Aorta (tissue), 5 donors: Measurements from ENCODE around the gene HS3ST2. TPM values are rescaled to one million over a fixed set of nuclear protein-coding genes. Genes with fewer than 3 reads are reported as not detected.

Experiments
- ATAC-seq: fragments of 200-7000 bp; cut with Tn5 transposase; one replicate; pipeline ENCODE4 v1.9.1; 2022; ENCODE audit warnings: moderate library complexity; ENCODE audit not compliant: low FRiP score
- DNase-seq, 2 donors: peaks; one replicate each; pipeline ENCODE4 v3.0.0-alpha.2; 2020
- H3K27ac ChIP-seq, 2 donors: one replicate each; pipeline ENCODE4 v1.5.1; 2013; ENCODE audit warnings: low read length in 2 of 2, mild to moderate bottlenecking in 2 of 2, moderate library complexity in 2 of 2, control low read depth in 1 of 2, inconsistent platforms in 1 of 2, low read depth in 1 of 2
- H3K27me3 ChIP-seq, 2 donors: one replicate each; pipeline ENCODE4 v1.6.1; 2013; ENCODE audit warnings: control low read depth in 1 of 2, low read length in 1 of 2, mild to moderate bottlenecking in 1 of 2, moderate library complexity in 1 of 2; ENCODE audit not compliant: insufficient read depth in 2 of 2, control insufficient read depth in 1 of 2
- H3K36me3 ChIP-seq, 2 donors: one replicate each; pipeline ENCODE4 v1.6.1; 2013; ENCODE audit warnings: control low read depth in 1 of 2, low read length in 1 of 2, mild to moderate bottlenecking in 1 of 2; ENCODE audit not compliant: insufficient read depth in 2 of 2, control insufficient read depth in 1 of 2
- H3K4me1 ChIP-seq, 2 donors: one replicate each; pipeline ENCODE4 v1.6.1; 2013; ENCODE audit warnings: low read length in 2 of 2, control low read depth in 1 of 2, mild to moderate bottlenecking in 1 of 2, moderate library complexity in 1 of 2; ENCODE audit not compliant: insufficient read depth in 2 of 2, control insufficient read depth in 1 of 2
- H3K4me3 ChIP-seq, 2 donors: one replicate each; pipeline ENCODE4 v1.5.1; 2013; ENCODE audit warnings: low read length in 2 of 2, control low read depth in 1 of 2, mild to moderate bottlenecking in 1 of 2
- H3K9me3 ChIP-seq: one replicate; pipeline ENCODE4 v1.6.1; 2013; ENCODE audit warnings: mild to moderate bottlenecking, low read length; ENCODE audit not compliant: control insufficient read depth
- WGBS, 2 donors: extraction: QIAGEN DNeasy Blood & Tissue Kit; methylation state at CpG; one replicate each; pipeline ENCODE4 v1.1.7; 2013; 5-methylcytosine and 5-hydroxymethylcytosine counted together
- intact Hi-C, 2 donors: fragments of 100-400 bp; cut with DNase I; formaldehyde crosslinking; loops; one replicate each; pipeline versions ENCODE4 v1.14.2 to v1.15.0; 2022
- long read RNA-seq, 2 donors: library from polyadenylated mRNA; unstranded; transcript quantifications; one replicate each; pipeline ENCODE4 v2.0.0, GENCODE V29; 2020 to 2021
- polyA plus RNA-seq, 2 donors: library from polyadenylated mRNA; stranded (reverse); fragments of 200-250 nt; gene quantifications; one replicate each; pipeline ENCODE4 v1.2.3, GENCODE V29; 2013
- total RNA-seq, 2 donors: library from RNA; stranded (reverse); fragmentation: NEBNext Ultra II Directional; extraction: Animal tissue kit (Norgen Biotek cat#: 25700); gene quantifications; one replicate each; pipeline ENCODE4 v1.2.1, GENCODE V29; 2021
- donor health status: healthy with polysubstance abuse.
- donor health status: Bipolar disorder and iron deficiency.
- donor health status: DM: no; HTN: no; CAD: no.
- donor health status: DM: no; HTN: no; CAD: no.
- donor health status: DM: yes; HTN: yes; CAD: no.

Gene HS3ST2
- total RNA-seq (10 to 100 TPM in 1 of 2 donors, 1 to 10 TPM in 1; 1.9 to 16.3 TPM), polyA plus RNA-seq (10 to 100 TPM in 1 of 2 donors, under 1 TPM in 1; 0.54 to 14.7 TPM)
- long read RNA-seq, donor 1, transcript HS3ST2-201 (2 exons, 2,314 nt), result major isoform, 16 of 94 reads
- long read RNA-seq, donor 1, partial matches to known transcripts, result 6 of 94 reads
- long read RNA-seq, donor 1, other reads (novel, unspliced or antisense), result 72 of 94 reads
- long read RNA-seq, donor 2, partial matches to known transcripts, result 1 of 4 reads
- long read RNA-seq, donor 2, other reads (novel, unspliced or antisense), result 3 of 4 reads

DNA sequence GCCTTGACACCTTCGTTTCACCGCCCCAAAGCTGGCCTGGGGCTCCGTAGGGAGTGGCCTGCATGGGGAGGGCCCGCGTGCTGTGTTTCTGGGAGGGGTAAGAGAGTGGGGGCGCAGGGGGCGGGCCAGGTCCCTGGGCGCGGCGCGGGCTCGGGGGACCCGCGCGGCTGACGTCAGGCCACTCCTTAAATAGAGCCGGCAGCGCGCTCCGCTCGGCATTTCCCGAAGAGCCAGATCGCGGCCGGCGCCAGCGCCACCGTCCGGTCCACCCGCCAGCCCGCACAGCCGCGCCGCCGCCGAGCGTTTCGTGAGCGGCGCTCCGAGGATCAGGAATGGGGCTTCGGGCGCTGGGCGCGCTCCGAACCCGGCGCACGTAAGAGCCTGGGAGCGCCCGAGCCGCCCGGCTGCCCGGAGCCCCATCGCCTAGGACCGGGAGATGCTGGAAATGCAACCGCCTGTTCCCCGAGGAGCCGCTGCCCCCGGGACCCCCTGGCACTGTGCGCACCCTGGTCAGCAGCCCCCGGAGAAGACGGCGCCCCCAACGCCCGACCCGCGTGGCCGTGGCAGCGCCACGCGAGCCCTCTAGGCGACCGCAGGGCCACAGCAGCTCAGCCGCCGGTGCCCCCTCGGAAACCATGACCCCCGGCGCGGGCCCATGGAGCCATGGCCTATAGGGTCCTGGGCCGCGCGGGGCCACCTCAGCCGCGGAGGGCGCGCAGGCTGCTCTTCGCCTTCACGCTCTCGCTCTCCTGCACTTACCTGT, at the start of gene HS3ST2:
HS3ST2 (plus strand) TSS at position 215 of the 763 bp plus-strand sequence; CDS start at position 664, 449 bp downstream.
- H3K27me3 ChIP-seq, result no peaks in the 10 kb centered on the region
- peak; percentile 59 to 91 for DNase-seq
- no peaks in the 10 kb centered on the region for H3K9me3 ChIP-seq
- H3K4me3 ChIP-seq, result peak within 1 kb of the TSS; percentile 50 to 70
- peak; percentile 82 for ATAC-seq
- no peaks in the 10 kb centered on the region for H3K36me3 ChIP-seq
- no peaks in the 10 kb centered on the region for H3K4me1 ChIP-seq
- H3K27ac ChIP-seq, result peak within 1 kb of the TSS in 1 of 2 donors; percentile 8
- intact Hi-C loops, result no loop called here
- WGBS, 2 donors, result 1% methylated on average over 63 to 90 of the region's 90 CpGs

GRCh38 chr16:22764662-22765327, 49.2 kb upstream of the HS3ST2 start:
- H3K36me3 ChIP-seq, result no peaks in the 10 kb centered on the region
- H3K9me3 ChIP-seq, result no peaks in the 10 kb centered on the region
- no peaks in the 10 kb centered on the region for H3K27me3 ChIP-seq
- DNase-seq, result no peak
- peak overlapping the region; percentile 30 to 58 for H3K27ac ChIP-seq
- H3K4me1 ChIP-seq, result peaks cover 0 to 5% of the 10 kb centered on the region in 2 donors
- ATAC-seq, result no peak
- WGBS, 2 donors, result 23 to 28% methylated on average over 9 of the region's 9 CpGs
- intact Hi-C loops, result no loop called here
- H3K4me3 ChIP-seq, result no peak overlapping the region

- no peaks in the 10 kb centered on the region for H3K27me3 ChIP-seq
- intact Hi-C loops, result no loop called here
- no peaks in the 10 kb centered on the region for H3K36me3 ChIP-seq
- ATAC-seq (no peak), DNase-seq (no peak)
- no peak overlapping the region for H3K27ac ChIP-seq
- H3K9me3 ChIP-seq, result no peaks in the 10 kb centered on the region
- peaks cover 0 to 5% of the 10 kb centered on the region in 2 donors for H3K4me1 ChIP-seq
- H3K4me3 ChIP-seq, result no peak overlapping the region
Observed at GRCh38 chr16:22765479-22765878, 48.5 kb upstream of the HS3ST2 start.

DNA sequence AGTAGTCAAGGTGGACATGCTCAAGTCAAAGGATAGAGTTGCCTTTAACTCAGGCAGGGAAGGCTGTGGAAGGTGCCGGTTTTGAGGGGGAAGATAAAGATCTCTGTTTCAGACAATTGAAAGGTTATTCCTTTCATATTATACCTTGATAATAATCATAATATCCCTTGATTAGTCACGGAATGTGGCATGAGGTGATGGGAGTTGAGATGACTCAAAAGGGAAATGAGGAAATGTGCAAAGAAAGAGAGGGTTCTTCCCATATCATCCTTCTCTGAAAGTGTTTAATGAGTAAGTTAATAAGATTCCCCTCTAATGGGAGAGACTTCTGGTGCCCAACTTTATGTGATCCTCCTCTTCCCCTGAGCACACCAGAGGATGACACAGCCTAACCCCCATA, 43.1 kb upstream of the HS3ST2 start:
- 71 to 79% methylated on average over 2 of the region's 2 CpGs for WGBS, 2 donors
- H3K4me3 ChIP-seq, result no peak overlapping the region
- H3K9me3 ChIP-seq, result no peaks in the 10 kb centered on the region
- H3K27ac ChIP-seq, result no peak overlapping the region
- ATAC-seq, result no peak
- H3K27me3 ChIP-seq, result peaks cover 0 to 1% of the 10 kb centered on the region in 2 donors
- no peak for DNase-seq
- H3K4me1 ChIP-seq, result no peaks in the 10 kb centered on the region
- H3K36me3 ChIP-seq, result no peaks in the 10 kb centered on the region
- intact Hi-C loops, result no loop called here

DNA sequence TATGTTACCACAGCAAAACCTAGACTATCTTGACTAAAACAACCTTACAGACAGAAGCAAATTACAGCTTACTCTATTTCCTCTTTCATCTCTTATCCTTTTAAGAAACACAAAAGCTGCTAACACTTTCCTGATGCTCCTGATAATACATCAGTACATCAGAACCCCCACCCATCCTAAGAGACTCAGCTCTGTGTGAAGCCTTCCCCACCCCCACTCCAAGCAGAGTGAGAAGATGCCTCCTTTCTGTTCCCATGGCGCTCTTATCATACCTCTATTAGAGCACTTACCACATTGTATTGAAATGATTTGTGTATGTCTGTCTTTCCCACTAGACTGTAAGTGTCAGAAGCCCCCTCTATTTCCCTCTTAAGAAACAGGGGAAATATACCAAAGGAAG, 42.4 kb upstream of the HS3ST2 start:
- H3K4me1 ChIP-seq, result no peaks in the 10 kb centered on the region
- intact Hi-C loops, result no loop called here
- 68 to 81% methylated on average over 1 of the region's 1 CpG for WGBS, 2 donors

DNA sequence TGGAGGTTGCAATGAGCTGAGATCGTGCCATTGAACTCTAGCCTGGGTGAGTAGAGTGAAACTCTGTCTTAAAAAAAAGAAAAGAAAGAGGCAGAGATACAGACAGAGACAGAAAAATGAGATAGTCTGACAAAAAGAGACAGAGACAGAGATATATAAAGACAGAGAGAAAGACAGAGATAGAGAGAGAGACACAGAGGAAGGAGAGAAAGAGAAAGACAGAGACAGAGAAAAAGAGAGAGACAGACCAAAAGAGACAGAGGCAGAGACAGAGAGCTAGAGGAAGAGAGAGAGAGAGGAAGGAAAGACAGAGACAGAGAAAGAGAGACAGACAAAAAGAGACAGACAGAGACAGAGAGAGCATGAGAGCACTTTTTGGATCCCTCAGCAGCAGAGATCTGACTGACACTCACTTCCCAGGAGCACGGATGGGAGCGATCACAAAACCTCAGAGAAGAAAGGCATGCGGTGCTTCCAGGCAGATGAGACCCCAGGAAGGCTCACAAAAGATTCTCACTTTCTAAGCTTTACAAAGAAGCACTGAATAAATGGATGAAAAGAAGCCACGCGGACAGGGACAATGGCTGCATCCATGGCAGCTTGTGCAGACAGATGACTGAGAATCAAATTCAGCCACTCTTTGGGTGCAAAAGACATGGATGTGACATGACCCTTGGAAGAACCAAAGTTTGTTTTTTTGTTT, 38.6 kb upstream of the HS3ST2 start:
- ATAC-seq (no peak), DNase-seq (no peak)
- Histone ChIP-seq H3K4me3 (no peak overlapping the region), H3K27me3 (peaks cover 0 to 1% of the 10 kb centered on the region in 2 donors), H3K36me3 (no peaks in the 10 kb centered on the region), H3K27ac (no peak overlapping the region), H3K4me1 (no peaks in the 10 kb centered on the region), H3K9me3 (no peaks in the 10 kb centered on the region)
- intact Hi-C loops, result no loop called here
- WGBS, 2 donors, result 36 to 44% methylated on average over 6 of the region's 6 CpGs

More for the DNA sequence above, 42.4 kb upstream of the HS3ST2 start:
- Histone ChIP-seq H3K27me3 (peaks cover 0 to 1% of the 10 kb centered on the region in 2 donors), H3K4me3 (no peak overlapping the region), H3K9me3 (no peaks in the 10 kb centered on the region), H3K36me3 (no peaks in the 10 kb centered on the region), H3K27ac (no peak overlapping the region)
- no peak for DNase-seq
- no peak for ATAC-seq

DNA sequence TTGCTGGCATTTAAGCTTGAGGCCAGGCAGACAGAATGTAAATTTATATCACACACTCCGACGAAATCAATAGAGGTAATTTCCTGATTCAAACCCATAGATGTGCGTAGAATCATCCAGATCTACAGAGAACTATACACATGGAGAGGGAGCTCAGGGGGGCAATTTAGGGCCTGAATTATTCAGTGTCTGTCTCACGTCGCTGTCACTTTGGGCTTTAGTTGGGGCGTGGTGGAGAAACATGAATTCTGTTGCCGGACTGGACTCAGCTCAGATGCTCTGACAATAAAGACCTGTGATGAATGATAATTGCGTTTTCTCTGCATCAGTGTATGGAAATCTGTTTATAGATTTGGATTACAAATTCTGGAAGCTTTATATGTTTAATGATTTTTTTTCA, 32.5 kb upstream of the HS3ST2 start:
- Histone ChIP-seq H3K27ac (no peak overlapping the region), H3K4me3 (no peak overlapping the region), H3K36me3 (no peaks in the 10 kb centered on the region), H3K27me3 (no peaks in the 10 kb centered on the region), H3K9me3 (no peaks in the 10 kb centered on the region), H3K4me1 (no peaks in the 10 kb centered on the region)
- WGBS, 2 donors, result 76 to 80% methylated on average over 8 of the region's 8 CpGs
- DNase-seq (no peak), ATAC-seq (no peak)
- intact Hi-C loops, result no loop called here

GRCh38 chr16:22782314-22782713, 31.6 kb upstream of the HS3ST2 start:
- Histone ChIP-seq H3K36me3 (no peaks in the 10 kb centered on the region), H3K4me3 (no peak overlapping the region), H3K9me3 (no peaks in the 10 kb centered on the region), H3K4me1 (no peaks in the 10 kb centered on the region), H3K27me3 (no peaks in the 10 kb centered on the region), H3K27ac (no peak overlapping the region)
- DNase-seq (peak in 1 of 2 donors; percentile 60), ATAC-seq (peak; percentile 41)
- 18 to 24% methylated on average over 4 of the region's 4 CpGs for WGBS, 2 donors
- intact Hi-C loops, result no loop called here
